ENCODE measurements around the gene XPR1. TPM values are rescaled to one million over a fixed set of nuclear protein-coding genes. Genes with fewer than 3 reads are reported as not detected.

XPR1 gene
- total RNA-seq, 2 experiments from 2014 or later, result 15.0 to 20.0 TPM

DNA sequence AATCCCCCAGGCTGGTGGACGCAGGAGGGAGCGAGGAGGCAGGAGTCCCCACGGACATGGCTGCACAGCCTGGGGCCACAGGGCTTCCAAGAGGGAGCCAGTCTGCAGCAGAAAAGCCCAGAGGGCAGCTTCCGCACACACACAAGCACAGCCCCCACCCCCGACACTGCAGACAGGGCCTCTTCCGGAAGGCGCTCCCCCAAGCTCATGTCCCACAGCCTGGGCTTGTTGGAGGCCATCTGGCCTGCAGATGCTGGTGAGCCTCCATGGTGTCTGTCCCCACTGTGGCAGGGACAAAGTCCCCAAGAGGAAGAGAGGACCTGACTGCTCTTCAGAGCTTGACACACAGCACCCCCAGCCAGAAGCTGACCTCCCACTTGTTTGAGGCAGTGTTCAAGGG lies 267.4 kb downstream of the XPR1 start:
- Mint-ChIP-seq H3K27ac (no peak overlapping the region), H3K4me3 (no peak overlapping the region), H3K27me3 (no peaks in the 10 kb centered on the region), H3K9me3 (no peaks in the 10 kb centered on the region), H3K4me1 (no peaks in the 10 kb centered on the region), H3K36me3 (peaks cover 8% of the 10 kb centered on the region)
- DNase-seq, result no peak

GRCh38 chr1:180901076-180901990 lies 269.5 kb downstream of the XPR1 start:
- Mint-ChIP-seq H3K4me3 (no peak overlapping the region), H3K4me1 (no peaks in the 10 kb centered on the region), H3K27ac (no peak overlapping the region), H3K9me3 (peaks cover 2% of the 10 kb centered on the region), H3K27me3 (no peaks in the 10 kb centered on the region), H3K36me3 (no peaks in the 10 kb centered on the region)
- DNase-seq, result no peak

- DNase-seq, result no peak
- H3K27me3 Mint-ChIP-seq, result no peaks in the 10 kb centered on the region
- no peak overlapping the region for H3K4me3 Mint-ChIP-seq
- no peaks in the 10 kb centered on the region for H3K36me3 Mint-ChIP-seq
- H3K9me3 Mint-ChIP-seq, result peaks cover 2% of the 10 kb centered on the region
- H3K4me1 Mint-ChIP-seq, result no peaks in the 10 kb centered on the region
- no peak overlapping the region for H3K27ac Mint-ChIP-seq
Observed at GRCh38 chr1:180902541-180902940, 270.7 kb downstream of the XPR1 start.

GRCh38 chr1:180905927-180906326 lies 274.1 kb downstream of the XPR1 start:
- peaks cover 2% of the 10 kb centered on the region for H3K4me1 Mint-ChIP-seq
- H3K9me3 Mint-ChIP-seq, result peaks cover 2% of the 10 kb centered on the region
- no peak overlapping the region for H3K27ac Mint-ChIP-seq
- no peak for DNase-seq
- no peak overlapping the region for H3K4me3 Mint-ChIP-seq
- H3K36me3 Mint-ChIP-seq, result no peaks in the 10 kb centered on the region
- H3K27me3 Mint-ChIP-seq, result peaks cover 8% of the 10 kb centered on the region

DNA sequence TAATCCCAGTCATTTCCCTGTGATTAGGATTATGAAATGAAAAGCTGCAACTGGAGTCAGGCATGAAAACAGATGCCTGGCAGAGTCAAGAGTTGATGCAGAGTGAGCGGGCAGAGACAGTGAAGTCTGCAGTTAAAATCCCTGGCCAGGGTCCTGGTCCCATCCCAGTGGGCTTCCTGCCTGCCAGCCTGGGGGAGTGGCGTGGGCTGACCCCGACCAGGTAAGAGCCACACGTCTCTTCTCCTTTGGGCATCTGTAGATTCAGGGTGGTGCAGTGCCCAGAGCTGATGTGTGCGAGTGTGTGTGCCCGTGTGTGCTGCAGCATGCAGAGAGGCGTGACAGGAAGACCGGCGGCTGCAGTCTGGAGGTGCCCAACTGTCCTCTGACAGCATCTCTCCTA lies 274.7 kb downstream of the XPR1 start:
- Mint-ChIP-seq H3K4me1 (peaks cover 2% of the 10 kb centered on the region), H3K36me3 (no peaks in the 10 kb centered on the region), H3K27ac (no peak overlapping the region), H3K4me3 (no peak overlapping the region), H3K9me3 (peaks cover 2% of the 10 kb centered on the region), H3K27me3 (peaks cover 14% of the 10 kb centered on the region)
- DNase-seq, result no peak

- Mint-ChIP-seq H3K9me3 (peaks cover 2% of the 10 kb centered on the region), H3K36me3 (no peaks in the 10 kb centered on the region), H3K4me3 (no peak overlapping the region), H3K27ac (no peak overlapping the region), H3K4me1 (peaks cover 2% of the 10 kb centered on the region), H3K27me3 (peaks cover 21% of the 10 kb centered on the region)
- DNase-seq, result no peak
Observed at GRCh38 chr1:180907313-180908055, 275.7 kb downstream of the XPR1 start.

DNA sequence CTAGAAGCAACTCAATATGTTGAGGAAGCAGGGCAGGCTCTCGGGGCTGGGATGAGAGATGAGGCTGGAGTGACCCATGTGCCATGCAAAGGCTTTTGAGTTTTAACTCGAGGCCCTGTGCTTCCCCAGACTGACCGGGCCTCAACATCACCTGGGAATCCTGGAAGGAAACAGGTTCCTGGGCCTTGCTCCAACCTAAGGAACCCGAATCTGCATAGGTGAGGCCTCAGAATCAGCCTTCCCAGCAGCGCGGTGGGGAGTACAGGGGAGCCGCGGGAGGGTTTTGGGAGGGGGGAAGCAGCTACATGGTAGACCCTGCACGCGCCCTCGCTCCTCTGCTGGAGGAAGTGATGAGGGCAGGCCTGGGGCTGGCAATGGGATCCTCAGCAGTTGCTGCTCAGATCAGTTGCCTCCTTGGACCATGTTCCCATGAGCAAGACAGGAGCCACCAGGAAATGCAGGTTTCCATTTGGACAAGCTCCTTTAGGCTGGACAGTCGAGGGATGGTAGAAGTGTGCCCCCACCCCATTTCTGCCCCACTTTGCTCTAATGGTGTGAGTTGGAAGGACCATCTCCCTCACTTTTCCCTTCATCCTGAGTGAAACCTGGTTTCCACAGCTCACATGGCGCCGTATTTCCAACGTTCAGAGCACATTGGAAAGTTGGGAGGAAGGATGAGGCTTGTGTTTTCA lies 276.4 kb downstream of the XPR1 start:
- no peak overlapping the region for H3K27ac Mint-ChIP-seq
- no peaks in the 10 kb centered on the region for H3K36me3 Mint-ChIP-seq
- H3K27me3 Mint-ChIP-seq, result peaks cover 21% of the 10 kb centered on the region
- peaks cover 2% of the 10 kb centered on the region for H3K9me3 Mint-ChIP-seq
- DNase-seq, result no peak
- H3K4me1 Mint-ChIP-seq, result peaks cover 2% of the 10 kb centered on the region
- H3K4me3 Mint-ChIP-seq, result no peak overlapping the region

GRCh38 chr1:180909005-180909414 lies 277.2 kb downstream of the XPR1 start:
- Mint-ChIP-seq H3K9me3 (peaks cover 2% of the 10 kb centered on the region), H3K36me3 (no peaks in the 10 kb centered on the region), H3K4me1 (peaks cover 5% of the 10 kb centered on the region), H3K4me3 (no peak overlapping the region), H3K27me3 (peaks cover 29% of the 10 kb centered on the region), H3K27ac (no peak overlapping the region)
- DNase-seq, result no peak

- Mint-ChIP-seq H3K27ac (no peak overlapping the region), H3K4me3 (no peak overlapping the region), H3K36me3 (no peaks in the 10 kb centered on the region), H3K27me3 (peaks cover 34% of the 10 kb centered on the region), H3K4me1 (peaks cover 5% of the 10 kb centered on the region), H3K9me3 (peaks cover under 1% of the 10 kb centered on the region)
- no peak for DNase-seq
Observed at GRCh38 chr1:180909462-180909976, 277.7 kb downstream of the XPR1 start.

GRCh38 chr1:180911640-180912191 lies 279.9 kb downstream of the XPR1 start:
- Mint-ChIP-seq H3K4me1 (peaks cover 5% of the 10 kb centered on the region), H3K4me3 (peak overlapping the region; percentile 34), H3K9me3 (no peaks in the 10 kb centered on the region), H3K27me3 (peaks cover 42% of the 10 kb centered on the region), H3K36me3 (no peaks in the 10 kb centered on the region), H3K27ac (no peak overlapping the region)
- no peak for DNase-seq

DNA sequence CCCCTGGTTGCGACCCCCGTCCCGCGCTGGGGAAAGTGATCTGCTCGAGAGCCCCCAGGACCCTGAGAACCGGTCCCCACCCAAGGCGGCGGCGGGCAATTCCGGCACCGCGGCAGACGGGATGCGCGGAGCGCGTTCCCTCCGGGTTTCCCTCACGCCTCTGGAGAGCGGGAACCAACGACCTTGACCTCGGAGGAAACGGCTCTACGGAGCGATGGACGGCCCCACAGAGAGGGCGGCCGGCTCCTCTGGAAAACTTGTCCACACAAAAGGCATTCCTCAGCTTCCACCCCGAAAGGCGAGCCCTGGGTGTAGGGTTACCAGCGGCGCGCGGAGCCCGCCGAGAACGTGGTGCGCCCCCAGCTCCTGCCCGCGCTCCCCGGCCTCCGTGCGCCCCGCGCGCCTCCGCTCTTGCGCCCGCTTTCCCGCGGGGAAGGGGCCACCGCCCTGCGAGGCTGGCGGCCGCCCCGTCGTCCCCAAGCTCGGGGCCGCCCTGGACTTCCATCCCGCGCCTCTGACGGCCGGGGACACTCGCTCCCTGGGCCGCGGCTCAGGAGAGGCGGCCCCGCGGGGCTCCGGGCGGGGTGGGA lies 280.5 kb downstream of the XPR1 start:
- no peak overlapping the region for H3K27ac Mint-ChIP-seq
- no peak for DNase-seq
- peaks cover 42% of the 10 kb centered on the region for H3K27me3 Mint-ChIP-seq
- H3K9me3 Mint-ChIP-seq, result no peaks in the 10 kb centered on the region
- H3K4me1 Mint-ChIP-seq, result peaks cover 5% of the 10 kb centered on the region
- H3K4me3 Mint-ChIP-seq, result peak overlapping the region; percentile 34
- no peaks in the 10 kb centered on the region for H3K36me3 Mint-ChIP-seq

- DNase-seq, result no peak
- no peaks in the 10 kb centered on the region for H3K36me3 Mint-ChIP-seq
- H3K27me3 Mint-ChIP-seq, result peaks cover 42% of the 10 kb centered on the region
- peaks cover 5% of the 10 kb centered on the region for H3K4me1 Mint-ChIP-seq
- H3K9me3 Mint-ChIP-seq, result no peaks in the 10 kb centered on the region
- H3K27ac Mint-ChIP-seq, result no peak within 1 kb of the TSS
- H3K4me3 Mint-ChIP-seq, result peak within 1 kb of the TSS; percentile 42
Observed at GRCh38 chr1:180912801-180913565, 281.2 kb downstream of the XPR1 start, which contains the start of gene KIAA1614. Gene KIAA1614 (plus strand): TSS chr1:180912897. CDS start chr1:180913244, 347 bp downstream.

- Mint-ChIP-seq H3K27ac (no peak overlapping the region), H3K27me3 (peaks cover 38% of the 10 kb centered on the region), H3K4me3 (no peak overlapping the region), H3K9me3 (no peaks in the 10 kb centered on the region), H3K4me1 (peaks cover 3% of the 10 kb centered on the region), H3K36me3 (no peaks in the 10 kb centered on the region)
- no peak for DNase-seq
Observed at GRCh38 chr1:180915426-180915965, 283.7 kb downstream of the XPR1 start.
